ENCODE measurements around the gene CDH15. TPM values are rescaled to one million over a fixed set of nuclear protein-coding genes. Genes with fewer than 3 reads are reported as not detected.

Gene CDH15
- total RNA-seq, 1 experiment from 2014 or later: not detected

GRCh38 chr16:89133457-89134127 is 38.0 kb upstream of the CDH15 start:
- H3K36me3 Mint-ChIP-seq (ENCODE audit: insufficient read depth, unreplicated experiment): peaks cover 5% of the 10 kb centered on the region
- no TSS peak for BruUV-seq (replicated peaks)
- no peaks in the 10 kb centered on the region for H3K4me1 Mint-ChIP-seq (ENCODE audit: low read depth, unreplicated experiment)
- no peak overlapping the region for H3K4me3 Mint-ChIP-seq (ENCODE audit: low read depth, unreplicated experiment)
- CTCF ChIA-PET: no interaction called here
- no peak overlapping the region for H3K27ac Mint-ChIP-seq (ENCODE audit: unreplicated experiment)
- TF ChIP-seq CTCF (IDR thresholded peaks at IDR 0.05; ENCODE audit: unreplicated experiment): no peak
- no peak for DNase-seq
- no peaks in the 10 kb centered on the region for H3K9me3 Mint-ChIP-seq (ENCODE audit: low read depth, unreplicated experiment)
- no peaks in the 10 kb centered on the region for H3K27me3 Mint-ChIP-seq (ENCODE audit: unreplicated experiment)
- intact Hi-C loops (cut with micrococcal nuclease; ENCODE audit: unreplicated experiment): no loop called here

GRCh38 chr16:89134269-89134668 is 37.3 kb upstream of the CDH15 start:
- Mint-ChIP-seq H3K9me3 (ENCODE audit: low read depth, unreplicated experiment) (no peaks in the 10 kb centered on the region), H3K27me3 (ENCODE audit: unreplicated experiment) (no peaks in the 10 kb centered on the region), H3K4me1 (ENCODE audit: low read depth, unreplicated experiment) (no peaks in the 10 kb centered on the region), H3K4me3 (ENCODE audit: low read depth, unreplicated experiment) (no peak overlapping the region), H3K27ac (ENCODE audit: unreplicated experiment) (no peak overlapping the region), H3K36me3 (ENCODE audit: insufficient read depth, unreplicated experiment) (peaks cover 5% of the 10 kb centered on the region)
- TF ChIP-seq CTCF (IDR thresholded peaks at IDR 0.05; ENCODE audit: unreplicated experiment): no peak
- intact Hi-C loops (cut with micrococcal nuclease; ENCODE audit: unreplicated experiment): no loop called here
- CTCF ChIA-PET: no interaction called here
- no peak for DNase-seq
- BruUV-seq (replicated peaks): no TSS peak

GRCh38 chr16:89135166-89135565 is 36.4 kb upstream of the CDH15 start:
- Mint-ChIP-seq H3K9me3 (ENCODE audit: low read depth, unreplicated experiment) (no peaks in the 10 kb centered on the region), H3K4me3 (ENCODE audit: low read depth, unreplicated experiment) (no peak overlapping the region), H3K27ac (ENCODE audit: unreplicated experiment) (no peak overlapping the region), H3K36me3 (ENCODE audit: insufficient read depth, unreplicated experiment) (peaks cover 5% of the 10 kb centered on the region), H3K27me3 (ENCODE audit: unreplicated experiment) (no peaks in the 10 kb centered on the region), H3K4me1 (ENCODE audit: low read depth, unreplicated experiment) (no peaks in the 10 kb centered on the region)
- CTCF ChIA-PET: no interaction called here
- no TSS peak for BruUV-seq (replicated peaks)
- no peak for DNase-seq
- intact Hi-C loops (cut with micrococcal nuclease; ENCODE audit: unreplicated experiment): no loop called here
- TF ChIP-seq CTCF (IDR thresholded peaks at IDR 0.05; ENCODE audit: unreplicated experiment): no peak

- Mint-ChIP-seq H3K27me3 (ENCODE audit: unreplicated experiment) (no peaks in the 10 kb centered on the region), H3K36me3 (ENCODE audit: insufficient read depth, unreplicated experiment) (peaks cover 5% of the 10 kb centered on the region), H3K9me3 (ENCODE audit: low read depth, unreplicated experiment) (no peaks in the 10 kb centered on the region), H3K4me1 (ENCODE audit: low read depth, unreplicated experiment) (no peaks in the 10 kb centered on the region), H3K27ac (ENCODE audit: unreplicated experiment) (no peak overlapping the region), H3K4me3 (ENCODE audit: low read depth, unreplicated experiment) (no peak overlapping the region)
- CTCF ChIA-PET: no interaction called here
- TF ChIP-seq CTCF (IDR thresholded peaks at IDR 0.05; ENCODE audit: unreplicated experiment): no peak
- BruUV-seq (replicated peaks): no TSS peak
- no peak for DNase-seq
- intact Hi-C loops (cut with micrococcal nuclease; ENCODE audit: unreplicated experiment): no loop called here
Measured at GRCh38 chr16:89135971-89136765, 35.4 kb upstream of the CDH15 start.
